GM06990 (cell line): ENCODE results near the gene GPRC6A.

ENCODE experiments used
- DNase-seq: peaks from one replicate; pipeline ENCODE4 v3.0.0-alpha.2; 2011; ENCODE audit not compliant: insufficient read length; ENCODE audit errors: extremely low read depth
- H3K27me3 ChIP-seq: replicated peaks from 2 replicates; pipeline ENCODE4 v1.6.0; 2011; ENCODE audit warnings: low read length; ENCODE audit not compliant: control insufficient read depth, insufficient read depth
- H3K36me3 ChIP-seq: 2 replicates; pipeline ENCODE4 v1.5.1; 2011; ENCODE audit warnings: low read length; ENCODE audit not compliant: control insufficient read depth, insufficient read depth
- H3K4me3 ChIP-seq: replicated peaks from 2 replicates; pipeline ENCODE4 v1.5.1; 2011; ENCODE audit warnings: low read depth, mild to moderate bottlenecking, control low read depth, low read length
- CTCF ChIP-seq: IDR thresholded peaks from 2 replicates; pipeline ENCODE4 v1.5.1; 2011; ENCODE audit warnings: low read length, control low read depth, mild to moderate bottlenecking, inconsistent platforms; ENCODE audit not compliant: insufficient read depth, poor library complexity, severe bottlenecking

The GPRC6A gene

GRCh38 chr6:116799945-116800344 is 28.9 kb downstream of the GPRC6A start:
- no peak for TF ChIP-seq CTCF
- no peak for DNase-seq
- Histone ChIP-seq H3K27me3 (no peaks in the 10 kb centered on the region), H3K4me3 (no peak overlapping the region), H3K36me3 (no peaks in the 10 kb centered on the region)

GRCh38 chr6:116797585-116797984 is 31.3 kb downstream of the GPRC6A start:
- no peaks in the 10 kb centered on the region for H3K36me3 ChIP-seq
- DNase-seq: no peak

GRCh38 chr6:116793224-116793623 is 35.7 kb downstream of the GPRC6A start:
- no peak for DNase-seq

More at GRCh38 chr6:116797585-116797984, 31.3 kb downstream of the GPRC6A start:
- Histone ChIP-seq H3K27me3 (no peaks in the 10 kb centered on the region; the same call in 1 of the 2 replicates), H3K4me3 (no peak overlapping the region)
- TF ChIP-seq CTCF: no peak

GRCh38 chr6:116783852-116784251 is 45.0 kb downstream of the GPRC6A start:
- no peak for TF ChIP-seq CTCF
- Histone ChIP-seq H3K27me3 (no peaks in the 10 kb centered on the region), H3K4me3 (no peak overlapping the region), H3K36me3 (no peaks in the 10 kb centered on the region)
- DNase-seq: no peak

More at GRCh38 chr6:116793224-116793623, 35.7 kb downstream of the GPRC6A start:
- no peaks in the 10 kb centered on the region for H3K36me3 ChIP-seq
- no peak for TF ChIP-seq CTCF
- no peaks in the 10 kb centered on the region; the same call in 1 of the 2 replicates for H3K27me3 ChIP-seq
- H3K4me3 ChIP-seq: no peak overlapping the region

GRCh38 chr6:116779573-116780164 is 49.2 kb downstream of the GPRC6A start:
- peak; percentile 31 for TF ChIP-seq CTCF
- no peaks in the 10 kb centered on the region for H3K36me3 ChIP-seq
- no peak overlapping the region for H3K4me3 ChIP-seq
- no peaks in the 10 kb centered on the region for H3K27me3 ChIP-seq
- DNase-seq: no peak

- Histone ChIP-seq H3K4me3 (no peak overlapping the region), H3K36me3 (no peaks in the 10 kb centered on the region), H3K27me3 (no peaks in the 10 kb centered on the region)
- TF ChIP-seq CTCF: no peak
- no peak for DNase-seq
These were observed 55.0 kb downstream of the GPRC6A start for GRCh38 chr6:116773886-116774285.
